GM18867 (cell line): Measurements from ENCODE around the gene LOX.

Source experiments
- ATAC-seq: cut with Tn5 transposase; IDR thresholded peaks from one replicate; pipeline ENCODE4 v1.9.1; 2021; ENCODE audit warnings: mild to moderate bottlenecking, moderate library complexity; ENCODE audit not compliant: unreplicated experiment

LOX gene

GRCh38 chr5:122056913-122057312, 21.1 kb downstream of the LOX start:
- ATAC-seq: no peak

GRCh38 chr5:122054266-122054665, 23.8 kb downstream of the LOX start:
- no peak for ATAC-seq

GRCh38 chr5:122053181-122054109, 24.6 kb downstream of the LOX start:
- ATAC-seq: no peak

- ATAC-seq: no peak
Observed at GRCh38 chr5:122051569-122051968, 26.5 kb downstream of the LOX start.

GRCh38 chr5:122050959-122051358, 27.1 kb downstream of the LOX start:
- no peak for ATAC-seq

GRCh38 chr5:122040636-122041302, 37.3 kb downstream of the LOX start:
- ATAC-seq: no peak

- ATAC-seq: no peak
Observed at GRCh38 chr5:122036326-122036725, 41.7 kb downstream of the LOX start.

- no peak for ATAC-seq
Observed at GRCh38 chr5:122035913-122036312, 42.1 kb downstream of the LOX start.

- ATAC-seq: no peak
Observed at GRCh38 chr5:122031836-122032235, 46.2 kb downstream of the LOX start.

GRCh38 chr5:122030251-122030650, 47.8 kb downstream of the LOX start:
- no peak for ATAC-seq

- ATAC-seq: peak; percentile 56
Observed at GRCh38 chr5:122029818-122030217, 48.2 kb downstream of the LOX start.

GRCh38 chr5:122022966-122023365, 55.1 kb downstream of the LOX start:
- no peak for ATAC-seq

GRCh38 chr5:122019919-122020590, 58.0 kb downstream of the LOX start:
- ATAC-seq: no peak

GRCh38 chr5:122015471-122015870, 62.6 kb downstream of the LOX start:
- no peak for ATAC-seq

- no peak for ATAC-seq
Observed at GRCh38 chr5:122014236-122014935, 63.7 kb downstream of the LOX start.
